Spleen (tissue), 13 donors: ENCODE data around the gene PCDH7. TPM values are rescaled to one million over a fixed set of nuclear protein-coding genes. Genes with fewer than 3 reads are reported as not detected.

Experiments used
- DNase-seq: peaks from one replicate; pipeline ENCODE4 v3.0.0-alpha.2; 2020
- H3K27ac ChIP-seq, 8 donors: fragments of 200-600 bp; sonication (generic) in 7 of 8; 1 replicate in 4 of 8; 2 replicates in 4 of 8; pipeline versions ENCODE4 v1.5.0 to v1.8.0; 2016 to 2021; ENCODE audit warnings: inconsistent platforms in 4 of 8, mild to moderate bottlenecking in 4 of 8, moderate library complexity in 1 of 8
- H3K27me3 ChIP-seq, 7 donors: fragments of 200-600 bp; sonication (generic) in 6 of 7; replicated peaks in 1 of 7; 1 replicate in 4 of 7; 2 replicates in 3 of 7; pipeline versions ENCODE4 v1.5.0 to v1.8.0; 2016 to 2021; ENCODE audit warnings: inconsistent platforms in 3 of 7, mild to moderate bottlenecking in 1 of 7
- H3K36me3 ChIP-seq, 6 donors: fragments of 200-600 bp; sonication (generic) in 5 of 6; 1 replicate in 4 of 6; 2 replicates in 2 of 6; pipeline versions ENCODE4 v1.5.0 to v1.8.0; 2016 to 2021; ENCODE audit warnings: inconsistent platforms in 2 of 6
- H3K4me1 ChIP-seq, 6 donors: fragments of 200-600 bp; sonication (generic) in 5 of 6; 1 replicate in 3 of 6; 2 replicates in 3 of 6; pipeline versions ENCODE4 v1.5.0 to v1.8.0; 2016 to 2021; ENCODE audit warnings: inconsistent platforms in 3 of 6
- H3K4me3 ChIP-seq, 8 donors: fragments of 200-600 bp; sonication (generic) in 7 of 8; 1 replicate in 4 of 8; 2 replicates in 4 of 8; pipeline versions ENCODE4 v1.5.0 to v1.8.0; 2016 to 2021; ENCODE audit warnings: inconsistent platforms in 4 of 8, mild to moderate bottlenecking in 4 of 8, moderate library complexity in 2 of 8
- H3K9me3 ChIP-seq, 8 donors: fragments of 200-600 bp; sonication (generic) in 7 of 8; 1 replicate in 4 of 8; 2 replicates in 4 of 8; pipeline versions ENCODE4 v1.5.0 to v1.8.0; 2016 to 2021; ENCODE audit warnings: inconsistent platforms in 4 of 8
- CTCF ChIP-seq, 11 experiments: fragments of 200-600 bp in 7 of 11; fragments of 450-650 bp in 4 of 11; sonication (generic) in 4 of 11; IDR thresholded peaks in 8 of 11; conservative IDR thresholded peaks in 3 of 11; 1 replicate in 7 of 11; 2 replicates in 4 of 11; pipeline versions ENCODE4 v1.4.0 to v1.8.0; 2016 to 2021; ENCODE audit warnings: antibody characterized with exemption in 11 of 11, inconsistent platforms in 4 of 11, mild to moderate bottlenecking in 1 of 11
- POLR2A ChIP-seq, 3 donors: fragments of 450-650 bp; IDR thresholded peaks; one replicate each; pipeline ENCODE4 v1.5.1; 2017; ENCODE audit warnings: antibody characterized with exemption in 3 of 3, mild to moderate bottlenecking in 1 of 3
- POLR2AphosphoS5 ChIP-seq, 3 donors: sonication (generic); formaldehyde crosslinking; IDR thresholded peaks; one replicate each; pipeline ENCODE4 v1.5.1; 2017; ENCODE audit warnings: antibody characterized with exemption in 3 of 3
- WGBS, 5 donors: extraction: QIAGEN DNeasy Blood & Tissue Kit in 3 of 5; methylation state at CpG; one replicate each; pipeline versions ENCODE4 v1.1.5 to v1.1.7; 2013 to 2018; 5-methylcytosine and 5-hydroxymethylcytosine counted together
- intact Hi-C: fragments of 100-400 bp; cut with DNase I; formaldehyde crosslinking; loops from one replicate; pipeline ENCODE4 v1.15.0; 2023; ENCODE audit warnings: low total_unique reads
- long read RNA-seq, 2 donors: transcript quantifications; one replicate each; lab custom pipeline, GENCODE V29; 2026
- polyA plus RNA-seq, 3 donors: library from polyadenylated mRNA; stranded (reverse); fragments of 200-250 nt; gene quantifications; one replicate each; pipeline ENCODE4 v1.2.1, GENCODE V29; 2013
- total RNA-seq, 7 donors: library from RNA; depleted of rRNA in 3 of 7; stranded (reverse); fragments of >200 nt in 3 of 7; fragmentation: NEBNext Ultra II Directional in 4 of 7; extraction: Animal tissue kit (Norgen Biotek cat#: 25700) in 4 of 7; gene quantifications; one replicate each; pipeline versions ENCODE4 v1.1.0 to v1.2.1, GENCODE V29; 2016 to 2021
- donor health status: healthy with polysubstance abuse.
- donor health status: DM: no; HTN: no; CAD: no; lungs with moderate emphysema.
- donor health status: DM: no; HTN: no; CAD: no.
- donor health status: Bipolar disorder and iron deficiency.
- donor health status: healthy.
- donor health status: DM: no; HTN: no; CAD: no.
- donor health status: DM: yes; HTN: yes; CAD: no.

Gene PCDH7, protein sequence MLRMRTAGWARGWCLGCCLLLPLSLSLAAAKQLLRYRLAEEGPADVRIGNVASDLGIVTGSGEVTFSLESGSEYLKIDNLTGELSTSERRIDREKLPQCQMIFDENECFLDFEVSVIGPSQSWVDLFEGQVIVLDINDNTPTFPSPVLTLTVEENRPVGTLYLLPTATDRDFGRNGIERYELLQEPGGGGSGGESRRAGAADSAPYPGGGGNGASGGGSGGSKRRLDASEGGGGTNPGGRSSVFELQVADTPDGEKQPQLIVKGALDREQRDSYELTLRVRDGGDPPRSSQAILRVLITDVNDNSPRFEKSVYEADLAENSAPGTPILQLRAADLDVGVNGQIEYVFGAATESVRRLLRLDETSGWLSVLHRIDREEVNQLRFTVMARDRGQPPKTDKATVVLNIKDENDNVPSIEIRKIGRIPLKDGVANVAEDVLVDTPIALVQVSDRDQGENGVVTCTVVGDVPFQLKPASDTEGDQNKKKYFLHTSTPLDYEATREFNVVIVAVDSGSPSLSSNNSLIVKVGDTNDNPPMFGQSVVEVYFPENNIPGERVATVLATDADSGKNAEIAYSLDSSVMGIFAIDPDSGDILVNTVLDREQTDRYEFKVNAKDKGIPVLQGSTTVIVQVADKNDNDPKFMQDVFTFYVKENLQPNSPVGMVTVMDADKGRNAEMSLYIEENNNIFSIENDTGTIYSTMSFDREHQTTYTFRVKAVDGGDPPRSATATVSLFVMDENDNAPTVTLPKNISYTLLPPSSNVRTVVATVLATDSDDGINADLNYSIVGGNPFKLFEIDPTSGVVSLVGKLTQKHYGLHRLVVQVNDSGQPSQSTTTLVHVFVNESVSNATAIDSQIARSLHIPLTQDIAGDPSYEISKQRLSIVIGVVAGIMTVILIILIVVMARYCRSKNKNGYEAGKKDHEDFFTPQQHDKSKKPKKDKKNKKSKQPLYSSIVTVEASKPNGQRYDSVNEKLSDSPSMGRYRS (N-terminal part only)
- total RNA-seq (100 to 1,000 TPM in 5 of 7 donors, 10 to 100 TPM in 2; 38.7 to 116 (median 103) TPM), polyA plus RNA-seq (1 to 10 TPM in 2 of 3 donors, under 1 TPM in 1; 0.86 to 3.9 (median 1.0) TPM)
- long read RNA-seq, donor 1, full-length matches to known transcripts: 12 of 12 reads
- long read RNA-seq, donor 1, partial matches to known transcripts: 0 of 12 reads
- long read RNA-seq, donor 1, other reads (novel, unspliced or antisense): 0 of 12 reads
- long read RNA-seq, donor 2, full-length matches to known transcripts: 8 of 8 reads
- long read RNA-seq, donor 2, partial matches to known transcripts: 0 of 8 reads
- long read RNA-seq, donor 2, other reads (novel, unspliced or antisense): 0 of 8 reads

DNA sequence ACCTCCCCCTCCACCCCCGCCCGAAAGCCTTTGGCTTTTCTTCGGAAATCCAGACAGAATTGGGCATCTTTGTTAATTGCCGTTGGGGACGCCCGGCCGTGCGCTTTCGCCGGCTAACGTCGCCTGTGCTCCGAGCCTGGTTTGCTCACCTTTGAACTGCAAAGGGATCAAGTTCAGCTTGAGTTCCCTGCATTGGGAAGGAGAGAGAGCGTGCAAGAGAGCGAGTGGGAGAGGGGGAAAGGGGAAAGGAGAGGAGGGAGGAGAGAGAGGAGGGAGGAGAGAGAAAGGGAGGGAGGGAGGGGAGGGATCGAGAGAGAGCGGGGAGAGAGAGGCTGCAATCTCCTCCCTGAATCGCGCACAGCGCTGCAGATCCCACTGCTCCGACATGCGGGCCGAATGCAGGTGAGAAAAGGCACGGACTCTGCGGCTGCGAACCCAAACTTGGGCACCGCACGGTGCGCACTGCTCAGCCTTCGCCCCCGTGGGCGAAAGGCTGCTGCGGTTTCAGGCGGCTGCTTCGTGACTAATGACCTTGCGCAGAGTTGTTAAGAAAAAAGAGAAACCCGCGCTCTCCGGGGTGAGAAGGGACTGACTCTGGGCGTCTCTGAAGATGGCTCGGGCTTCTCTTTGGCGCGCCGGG lies at the start of gene PCDH7:
Gene PCDH7 (plus strand): TSS at position 349 of the 640 bp plus-strand sequence. CDS start 1,054 bp downstream, outside the sequence.
- intact Hi-C loops: no loop called here

DNA sequence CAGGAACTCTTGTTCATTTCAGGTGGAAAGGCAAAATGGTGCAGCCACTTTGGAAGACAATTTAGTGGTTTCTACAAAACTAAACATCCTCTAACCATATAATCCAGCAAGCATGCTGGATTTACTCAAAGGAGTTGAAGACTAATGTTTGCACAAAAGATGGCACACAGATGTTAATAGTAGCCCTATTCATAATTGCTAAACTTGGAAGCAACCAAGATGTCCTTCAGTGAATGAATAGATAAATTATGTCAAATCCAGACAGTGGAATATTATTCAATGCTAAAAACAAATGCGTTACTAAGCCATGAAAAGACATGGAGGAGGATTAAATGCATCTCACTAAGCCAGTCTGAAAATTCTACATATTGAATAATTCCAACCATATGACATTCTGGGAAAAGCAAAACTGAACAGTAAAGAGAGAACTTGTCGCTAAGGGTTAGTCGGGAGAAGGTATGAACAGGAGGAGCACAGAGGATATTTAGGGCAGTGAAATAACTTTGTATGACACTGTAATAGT lies 48.2 kb upstream of the PCDH7 start:
- H3K4me1 ChIP-seq: no peaks in the 10 kb centered on the region
- H3K4me3 ChIP-seq: no peak overlapping the region
- no peak overlapping the region for H3K27ac ChIP-seq
- TF ChIP-seq POLR2A (IDR thresholded peaks at IDR 0.05) (no peak), POLR2AphosphoS5 (IDR thresholded peaks at IDR 0.05) (no peak), CTCF (IDR thresholded peaks at IDR 0.05 in 8 of 11, conservative IDR thresholded peaks at IDR 0.05 in 3 of 11) (no peak)
- intact Hi-C loops: no loop called here
- peaks cover 0 to 2% (median under 1%) of the 10 kb centered on the region in 8 donors for H3K9me3 ChIP-seq
- WGBS, 5 donors: 89 to 94% (median 93%) methylated on average over 3 of the region's 3 CpGs
- DNase-seq: no peak
- no peaks in the 10 kb centered on the region for H3K27me3 ChIP-seq
- no peaks in the 10 kb centered on the region for H3K36me3 ChIP-seq

More for the DNA sequence above, at the start of gene PCDH7:
- H3K27ac ChIP-seq: peak within 1 kb of the TSS; percentile 35 to 87 (median 80)
- no peak for DNase-seq
- peaks cover 0 to 82% (median 43%) of the 10 kb centered on the region in 7 donors for H3K27me3 ChIP-seq
- peaks cover 0 to 5% (median 0%) of the 10 kb centered on the region in 8 donors for H3K9me3 ChIP-seq
- no peaks in the 10 kb centered on the region for H3K36me3 ChIP-seq
- H3K4me1 ChIP-seq: peaks cover 8 to 68% (median 22%) of the 10 kb centered on the region in 6 donors
- peak within 1 kb of the TSS; percentile 41 to 73 (median 51) for H3K4me3 ChIP-seq
- WGBS, 5 donors: 2 to 4% (median 2%) methylated on average over 42 to 44 of the region's 44 CpGs
- peak in 1 of 3 donors; percentile 41 for TF ChIP-seq POLR2AphosphoS5 (IDR thresholded peaks at IDR 0.05)
- TF ChIP-seq CTCF (IDR thresholded peaks at IDR 0.05 in 8 of 11, conservative IDR thresholded peaks at IDR 0.05 in 3 of 11): no peak

- no peaks in the 10 kb centered on the region for H3K4me1 ChIP-seq
- H3K4me3 ChIP-seq: no peak overlapping the region
- H3K36me3 ChIP-seq: no peaks in the 10 kb centered on the region
- H3K27me3 ChIP-seq: no peaks in the 10 kb centered on the region
- H3K27ac ChIP-seq: no peak overlapping the region
- intact Hi-C loops: no loop called here
- H3K9me3 ChIP-seq: no peaks in the 10 kb centered on the region
- no peak for TF ChIP-seq POLR2AphosphoS5 (IDR thresholded peaks at IDR 0.05)
- TF ChIP-seq POLR2A (IDR thresholded peaks at IDR 0.05): no peak
- TF ChIP-seq CTCF (IDR thresholded peaks at IDR 0.05 in 8 of 11, conservative IDR thresholded peaks at IDR 0.05 in 3 of 11): no peak
- DNase-seq: no peak
Measured at GRCh38 chr4:30696191-30696590, 24.0 kb upstream of the PCDH7 start.
